IMR-90 (cell line): ENCODE results near the gene TCF7L2. TPM values are rescaled to one million over a fixed set of nuclear protein-coding genes. Genes with fewer than 3 reads are reported as not detected.

Experiments
- ATAC-seq: fragments of 200-7000 bp; cut with Tn5 transposase; 2 replicates; pipeline ENCODE4 v1.9.1; 2020; ENCODE audit warnings: low read depth, mild to moderate bottlenecking, moderate library complexity
- BruUV-seq: library from RNA; stranded (reverse); fragments of 400-500 nt; replicated peaks from 2 replicates; lab custom pipeline; 2021; lab: Mats Ljungman, UMichigan
- CTCF ChIA-PET: fragments of 300-600 bp; formaldehyde crosslinking; extraction: SDS; loops from one replicate; lab custom pipeline; 2021; ENCODE audit warnings: antibody characterized with exemption; lab: Yijun Ruan, JAX
- POLR2A ChIA-PET: fragments of 300-600 bp; sonication (Branson Sonifier 250); formaldehyde crosslinking; loops from one replicate; lab custom pipeline; 2022; ENCODE audit warnings: antibody characterized with exemption; ENCODE audit not compliant: unreplicated experiment; lab: Charles Lee
- DNase-seq: peaks from one replicate; pipeline ENCODE4 v3.0.0; 2013
- H2AFZ ChIP-seq: replicated peaks from 2 replicates; pipeline ENCODE3; 2013; ENCODE audit warnings: low read length, mild to moderate bottlenecking; ENCODE audit not compliant: poor library complexity
- H2AK5ac ChIP-seq: 2 replicates; pipeline ENCODE4 v1.6.1; 2013; ENCODE audit warnings: low read depth, low read length, inconsistent platforms
- H2AK9ac ChIP-seq: replicated peaks from 2 replicates; pipeline ENCODE3; 2013; ENCODE audit warnings: mild to moderate bottlenecking, low read depth, low read length, moderate library complexity; ENCODE audit not compliant: poor library complexity
- H2BK120ac ChIP-seq: 2 replicates; pipeline ENCODE4 v1.6.1; 2013; ENCODE audit warnings: low read depth, low read length, inconsistent platforms
- H2BK15ac ChIP-seq: 3 replicates; pipeline ENCODE4 v1.6.1; 2013; ENCODE audit warnings: low read depth, low read length, inconsistent platforms
- H2BK20ac ChIP-seq: 2 replicates; pipeline ENCODE4 v1.6.1; 2013; ENCODE audit warnings: low read depth, mild to moderate bottlenecking, inconsistent platforms, low read length, moderate library complexity
- H2BK5ac ChIP-seq: 2 replicates; pipeline ENCODE4 v1.6.1; 2013; ENCODE audit warnings: mild to moderate bottlenecking, low read depth, low read length, inconsistent platforms; ENCODE audit not compliant: poor library complexity, severe bottlenecking
- H3K14ac ChIP-seq: replicated peaks from 2 replicates; pipeline ENCODE4 v1.6.1; 2013; ENCODE audit warnings: low read depth, low read length, inconsistent platforms
- H3K18ac ChIP-seq: 2 replicates; pipeline ENCODE4 v1.6.1; 2013; ENCODE audit warnings: low read depth, low read length, control low read depth
- H3K23ac ChIP-seq: 2 replicates; pipeline ENCODE4 v1.6.1; 2013; ENCODE audit warnings: low read depth, low read length, inconsistent platforms
- H3K27ac ChIP-seq: 2 replicates; pipeline ENCODE4 v1.5.1; 2013; ENCODE audit warnings: mild to moderate bottlenecking, control low read depth, low read length; ENCODE audit not compliant: insufficient read depth
- H3K27me3 ChIP-seq: 2 replicates; pipeline ENCODE4 v1.6.1; 2013; ENCODE audit warnings: low read length; ENCODE audit not compliant: control insufficient read depth, insufficient read depth
- H3K36me3 ChIP-seq: 2 replicates; pipeline ENCODE4 v1.6.1; 2013; ENCODE audit warnings: low read length, mixed read lengths; ENCODE audit not compliant: control insufficient read depth, insufficient read depth
- H3K4ac ChIP-seq: 2 replicates; pipeline ENCODE4 v1.6.1; 2013; ENCODE audit warnings: low read depth, low read length, inconsistent platforms
- H3K4me1 ChIP-seq: 2 replicates; pipeline ENCODE4 v1.6.1; 2013; ENCODE audit warnings: low read length, mixed read lengths; ENCODE audit not compliant: control insufficient read depth, insufficient read depth
- H3K4me2 ChIP-seq: 2 replicates; pipeline ENCODE4 v1.6.1; 2013; ENCODE audit warnings: low read depth, mild to moderate bottlenecking, control low read depth, low read length, moderate library complexity
- H3K4me3 ChIP-seq: 2 replicates; pipeline ENCODE4 v1.5.1; 2013; ENCODE audit warnings: low read depth, mild to moderate bottlenecking, control low read depth, low read length, moderate library complexity; ENCODE audit not compliant: insufficient read depth
- H3K56ac ChIP-seq: 2 replicates; pipeline ENCODE4 v1.6.1; 2013; ENCODE audit warnings: low read length, inconsistent platforms; ENCODE audit not compliant: insufficient read depth; ENCODE audit errors: extremely low read depth
- H3K79me1 ChIP-seq, 2 experiments: 2 replicates each; pipeline ENCODE4 v1.6.1; 2013; ENCODE audit warnings: low read length in 2 of 2, inconsistent platforms in 1 of 2, low read depth in 1 of 2
- H3K9ac ChIP-seq: 2 replicates; pipeline ENCODE4 v1.6.1; 2013; ENCODE audit warnings: low read depth, low read length, control low read depth
- H3K9me1 ChIP-seq: 2 replicates; pipeline ENCODE4 v1.6.1; 2013; ENCODE audit warnings: low read length, inconsistent platforms; ENCODE audit not compliant: insufficient read depth
- H3K9me3 ChIP-seq: 2 replicates; pipeline ENCODE4 v1.6.1; 2013; ENCODE audit warnings: low read length; ENCODE audit not compliant: control insufficient read depth, insufficient read depth
- H4K20me1 ChIP-seq: 2 replicates; pipeline ENCODE4 v1.6.1; 2013; ENCODE audit warnings: low read length, inconsistent platforms; ENCODE audit not compliant: insufficient read depth
- H4K5ac ChIP-seq: 2 replicates; pipeline ENCODE4 v1.6.1; 2013; ENCODE audit warnings: mild to moderate bottlenecking, low read depth, low read length, control low read depth
- H4K8ac ChIP-seq, 2 experiments: 2 replicates each; pipeline ENCODE4 v1.6.1; 2013; ENCODE audit warnings: low read depth in 2 of 2, low read length in 2 of 2, control low read depth in 1 of 2, inconsistent platforms in 1 of 2
- H4K91ac ChIP-seq: 2 replicates; pipeline ENCODE4 v1.6.1; 2013; ENCODE audit warnings: low read depth, low read length, inconsistent platforms; ENCODE audit not compliant: insufficient read depth
- CTCF ChIP-seq: conservative IDR thresholded peaks from 2 replicates; pipeline ENCODE4 v1.5.1; 2012; ENCODE audit warnings: mild to moderate bottlenecking, low read depth, low read length, improper control_type of control experiment
- NFE2L2 ChIP-seq: fragments of 150-350 bp; IDR thresholded peaks from 2 replicates; pipeline ENCODE4 v1.6.1; 2016; ENCODE audit warnings: low read depth, mild to moderate bottlenecking, low read length
- WGBS, 2 experiments: methylation state at CpG; one replicate each; pipeline versions ENCODE4 v1.1.5 to v1.1.7; 2013; ENCODE audit warnings: missing lambda C conversion rate in 2 of 2; ENCODE audit not compliant: insufficient read length in 1 of 2; ENCODE audit errors: extremely low coverage in 2 of 2; 5-methylcytosine and 5-hydroxymethylcytosine counted together
- dilution Hi-C: fragments of 300-500 bp; cut with HindIII; formaldehyde crosslinking; loops from one replicate; pipeline ENCODE4 v1.14.3; 2018; ENCODE audit warnings: low sequenced_read_pairs; ENCODE audit not compliant: unreplicated experiment
- in situ Hi-C: fragments of 300-500 bp; cut with MboI; formaldehyde crosslinking; loops from 3 replicates; pipeline ENCODE4 v1.14.3; 2019; ENCODE audit warnings: low sequenced_read_pairs, inconsistent platforms, mixed read lengths
- intact Hi-C: fragments of 100-400 bp; cut with micrococcal nuclease; formaldehyde crosslinking; loops from 2 replicates; pipeline ENCODE4 v1.10.0; 2022
- polyA plus RNA-seq, 3 experiments: library from polyadenylated mRNA; depleted of rRNA; stranded (reverse); fragments of >200 nt; gene quantifications; 2 replicates each; pipeline ENCODE4 v1.2.3, GENCODE V29; 2012; ENCODE audit warnings: low replicate concordance in 1 of 3
- total RNA-seq: library from RNA; depleted of rRNA; stranded (reverse); fragments of >200 nt; gene quantifications from 2 replicates; pipeline ENCODE4 v1.2.3, GENCODE V29; 2012

The TCF7L2 gene
- total and polyA plus RNA-seq, 2 of the 4 experiments (the other 2 are of a cell fraction): 1.3 to 12.2 TPM

DNA sequence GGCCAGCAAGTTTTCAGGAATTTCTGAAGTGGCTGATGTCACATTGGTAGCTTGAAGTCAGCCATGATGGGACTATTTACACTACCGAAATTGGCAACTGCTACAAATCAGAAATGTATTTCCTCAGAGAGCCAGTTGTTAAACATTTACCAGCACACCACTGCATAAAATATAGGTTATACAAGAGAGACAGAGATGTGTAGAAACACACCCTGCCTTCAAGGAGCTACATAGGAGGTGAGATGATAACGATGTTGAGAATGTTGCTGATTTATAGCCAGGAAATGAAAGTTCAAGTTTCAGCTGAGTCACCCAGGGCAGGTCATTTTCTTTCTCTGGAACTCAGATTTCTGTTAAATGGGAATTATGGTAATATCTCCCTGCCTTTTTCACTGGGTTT, 46.0 kb upstream of the TCF7L2 start:
- ChIA-PET CTCF (interaction anchor here (0.6 kb wide), 1 partner anchor 222 kb away, joined by 7 read pairs; no protein-coding TSS in a partner anchor), POLR2A (no interaction called here)
- intact Hi-C loops: no loop called here
- Histone ChIP-seq H3K4me2 (no peak overlapping the region), H3K18ac (no peak overlapping the region), H4K8ac (no peak overlapping the region), H3K9me1 (no peaks in the 10 kb centered on the region), H2BK5ac (no peak overlapping the region), H4K5ac (no peak overlapping the region), H3K4ac (no peak overlapping the region), H3K56ac (no peak overlapping the region), H3K4me1 (no peaks in the 10 kb centered on the region), H2BK120ac (no peak overlapping the region), H3K27me3 (no peaks in the 10 kb centered on the region), H3K9me3 (no peaks in the 10 kb centered on the region), H4K91ac (no peak overlapping the region), H3K4me3 (no peak overlapping the region), H2AFZ (no peak overlapping the region), H2BK15ac (no peak overlapping the region), H3K9ac (no peak overlapping the region), H2AK5ac (no peak overlapping the region), H3K23ac (no peak overlapping the region), H3K36me3 (no peaks in the 10 kb centered on the region), H2AK9ac (no peak overlapping the region), H3K14ac (no peak overlapping the region), H3K27ac (no peak overlapping the region), H2BK20ac (no peak overlapping the region), H3K79me1 (no peaks in the 10 kb centered on the region), H4K20me1 (no peaks in the 10 kb centered on the region)
- DNase-seq: peak; percentile 60
- ATAC-seq: peak; percentile 54
- dilution Hi-C loops: no loop called here
- no CpG with 5 or more reads among the region's 2 CpGs for WGBS, 2 experiments
- no peak for TF ChIP-seq CTCF
- peak; percentile 67 for TF ChIP-seq NFE2L2
- no TSS peak for BruUV-seq
- in situ Hi-C loops: no loop called here
